BLaER1 treated with 17β-estradiol and CSF1 and Interleukin-3, amounts not matched to agents 10 nM and 100 nM (cell line): ENCODE measurements around the gene SOBP.

Source experiments
- H3K27ac ChIP-seq, 11 experiments: shearing (Covaris generic); formaldehyde crosslinking; 2 replicates each; pipeline ENCODE4 v1.8.1; 2022
- H3K27me3 ChIP-seq, 11 experiments: shearing (Covaris generic); formaldehyde crosslinking; 2 replicates each; pipeline ENCODE4 v1.8.1; 2022
- H3K36me3 ChIP-seq, 11 experiments: shearing (Covaris generic); formaldehyde crosslinking; 2 replicates each; pipeline ENCODE4 v1.8.1; 2022
- H3K4me1 ChIP-seq, 10 experiments: shearing (Covaris generic); formaldehyde crosslinking; 2 replicates each; pipeline ENCODE4 v1.8.1; 2022
- H3K4me2 ChIP-seq, 11 experiments: shearing (Covaris generic); formaldehyde crosslinking; 2 replicates each; pipeline ENCODE4 v1.8.1; 2022
- H3K4me3 ChIP-seq, 10 experiments: shearing (Covaris generic); formaldehyde crosslinking; 2 replicates each; pipeline ENCODE4 v1.8.1; 2022
- H3K9ac ChIP-seq, 11 experiments: shearing (Covaris generic); formaldehyde crosslinking; 2 replicates each; pipeline ENCODE4 v1.8.1; 2022
- H3K9me3 ChIP-seq, 11 experiments: shearing (Covaris generic); formaldehyde crosslinking; replicated peaks in 1 of 11; 2 replicates each; pipeline ENCODE4 v1.8.1; 2022
- H4K20me1 ChIP-seq, 11 experiments: shearing (Covaris generic); formaldehyde crosslinking; 2 replicates each; pipeline ENCODE4 v1.8.1; 2022
- Cebpa-rat ChIP-seq, 11 experiments: shearing (Covaris generic); IDR thresholded peaks; 2 replicates each; pipeline ENCODE4 v1.8.1; 2022

Gene SOBP

GRCh38 chr6:107554326-107554725, 64.4 kb downstream of the SOBP start:
- TF ChIP-seq Cebpa-rat (IDR thresholded peaks at IDR 0.05) = no peak
- H3K9me3 ChIP-seq = no peaks in the 10 kb centered on the region
- H3K9ac ChIP-seq = no peak overlapping the region
- no peak overlapping the region; a peak in 1 of 22 replicates for H3K4me2 ChIP-seq
- no peaks in the 10 kb centered on the region for H4K20me1 ChIP-seq
- no peak overlapping the region for H3K27ac ChIP-seq
- peaks cover 18 to 32% (median 25%) of the 10 kb centered on the region in 10 experiments for H3K4me1 ChIP-seq
- H3K36me3 ChIP-seq = no peaks in the 10 kb centered on the region
- H3K4me3 ChIP-seq = no peak overlapping the region
- no peaks in the 10 kb centered on the region for H3K27me3 ChIP-seq

- H4K20me1 ChIP-seq = no peaks in the 10 kb centered on the region
- H3K27ac ChIP-seq = no peak overlapping the region
- H3K4me3 ChIP-seq = no peak overlapping the region
- H3K9ac ChIP-seq = no peak overlapping the region
- no peak overlapping the region; a peak in 1 of 22 replicates for H3K4me2 ChIP-seq
- no peaks in the 10 kb centered on the region for H3K9me3 ChIP-seq
- H3K4me1 ChIP-seq = peaks cover 15 to 28% (median 21%) of the 10 kb centered on the region in 10 experiments
- no peaks in the 10 kb centered on the region for H3K27me3 ChIP-seq
- peak in 1 of 11 experiments; percentile 32; a peak in 1 of 22 replicates for TF ChIP-seq Cebpa-rat (IDR thresholded peaks at IDR 0.05)
- H3K36me3 ChIP-seq = no peaks in the 10 kb centered on the region
Measured at GRCh38 chr6:107554918-107555317, 65.0 kb downstream of the SOBP start.

GRCh38 chr6:107555449-107555848, 65.5 kb downstream of the SOBP start:
- Histone ChIP-seq H3K4me3 (no peak overlapping the region), H4K20me1 (no peaks in the 10 kb centered on the region), H3K27ac (no peak overlapping the region), H3K9ac (no peak overlapping the region), H3K36me3 (no peaks in the 10 kb centered on the region), H3K9me3 (no peaks in the 10 kb centered on the region), H3K27me3 (no peaks in the 10 kb centered on the region), H3K4me1 (peaks cover 9 to 22% (median 15%) of the 10 kb centered on the region in 10 experiments), H3K4me2 (no peak overlapping the region)
- TF ChIP-seq Cebpa-rat (IDR thresholded peaks at IDR 0.05) = no peak

GRCh38 chr6:107556082-107556481, 66.2 kb downstream of the SOBP start:
- Histone ChIP-seq H3K27ac (no peak overlapping the region), H3K27me3 (no peaks in the 10 kb centered on the region), H3K36me3 (no peaks in the 10 kb centered on the region), H3K9me3 (no peaks in the 10 kb centered on the region), H3K4me1 (peaks cover 3 to 16% (median 9%) of the 10 kb centered on the region in 10 experiments), H3K4me3 (no peak overlapping the region), H3K9ac (no peak overlapping the region), H4K20me1 (no peaks in the 10 kb centered on the region), H3K4me2 (no peak overlapping the region)
- TF ChIP-seq Cebpa-rat (IDR thresholded peaks at IDR 0.05) = no peak

- TF ChIP-seq Cebpa-rat (IDR thresholded peaks at IDR 0.05) = no peak
- no peaks in the 10 kb centered on the region for H3K36me3 ChIP-seq
- H3K4me3 ChIP-seq = no peak overlapping the region
- peaks cover 0 to 2% (median 0%) of the 10 kb centered on the region in 10 experiments; a peak in 1 of 20 replicates for H3K4me1 ChIP-seq
- no peaks in the 10 kb centered on the region for H4K20me1 ChIP-seq
- no peak overlapping the region for H3K9ac ChIP-seq
- no peaks in the 10 kb centered on the region for H3K27me3 ChIP-seq
- H3K4me2 ChIP-seq = no peak overlapping the region
- H3K27ac ChIP-seq = no peak overlapping the region
- no peaks in the 10 kb centered on the region for H3K9me3 ChIP-seq
Measured at GRCh38 chr6:107557698-107558097, 67.8 kb downstream of the SOBP start.

GRCh38 chr6:107560657-107561056, 70.7 kb downstream of the SOBP start:
- Histone ChIP-seq H3K27me3 (no peaks in the 10 kb centered on the region), H3K36me3 (no peaks in the 10 kb centered on the region), H3K4me2 (no peak overlapping the region), H3K9me3 (no peaks in the 10 kb centered on the region), H3K9ac (no peak overlapping the region), H4K20me1 (no peaks in the 10 kb centered on the region), H3K4me1 (no peaks in the 10 kb centered on the region), H3K27ac (no peak overlapping the region), H3K4me3 (no peak overlapping the region)
- no peak for TF ChIP-seq Cebpa-rat (IDR thresholded peaks at IDR 0.05)

- H3K36me3 ChIP-seq = no peaks in the 10 kb centered on the region
- H3K27me3 ChIP-seq = no peaks in the 10 kb centered on the region
- no peak overlapping the region for H3K9ac ChIP-seq
- H4K20me1 ChIP-seq = no peaks in the 10 kb centered on the region
- no peak for TF ChIP-seq Cebpa-rat (IDR thresholded peaks at IDR 0.05)
- no peaks in the 10 kb centered on the region for H3K9me3 ChIP-seq
- H3K4me3 ChIP-seq = no peak overlapping the region
- no peaks in the 10 kb centered on the region for H3K4me1 ChIP-seq
- H3K4me2 ChIP-seq = no peak overlapping the region
- no peak overlapping the region for H3K27ac ChIP-seq
Measured at GRCh38 chr6:107561306-107561705, 71.4 kb downstream of the SOBP start.

GRCh38 chr6:107563694-107564588, 74.0 kb downstream of the SOBP start:
- Histone ChIP-seq H3K36me3 (no peaks in the 10 kb centered on the region), H3K9me3 (no peaks in the 10 kb centered on the region), H4K20me1 (no peaks in the 10 kb centered on the region), H3K4me2 (no peak overlapping the region), H3K4me3 (no peak overlapping the region), H3K27ac (no peak overlapping the region), H3K9ac (no peak overlapping the region), H3K4me1 (no peaks in the 10 kb centered on the region), H3K27me3 (no peaks in the 10 kb centered on the region)
- TF ChIP-seq Cebpa-rat (IDR thresholded peaks at IDR 0.05) = no peak

- Histone ChIP-seq H3K27me3 (no peaks in the 10 kb centered on the region), H3K4me2 (no peak overlapping the region), H3K4me3 (no peak overlapping the region), H3K36me3 (no peaks in the 10 kb centered on the region), H3K4me1 (no peaks in the 10 kb centered on the region), H4K20me1 (no peaks in the 10 kb centered on the region), H3K27ac (no peak overlapping the region), H3K9ac (no peak overlapping the region), H3K9me3 (no peaks in the 10 kb centered on the region)
- no peak for TF ChIP-seq Cebpa-rat (IDR thresholded peaks at IDR 0.05)
Measured at GRCh38 chr6:107564589-107564951, 74.7 kb downstream of the SOBP start.

GRCh38 chr6:107565165-107565723, 75.3 kb downstream of the SOBP start:
- no peak overlapping the region for H3K9ac ChIP-seq
- TF ChIP-seq Cebpa-rat (IDR thresholded peaks at IDR 0.05) = no peak
- no peaks in the 10 kb centered on the region for H3K27me3 ChIP-seq
- no peaks in the 10 kb centered on the region for H3K4me1 ChIP-seq
- no peaks in the 10 kb centered on the region for H3K9me3 ChIP-seq
- H3K27ac ChIP-seq = no peak overlapping the region
- no peaks in the 10 kb centered on the region for H3K36me3 ChIP-seq
- H4K20me1 ChIP-seq = no peaks in the 10 kb centered on the region
- no peak overlapping the region for H3K4me3 ChIP-seq
- no peak overlapping the region for H3K4me2 ChIP-seq
